Measurements from ENCODE around the gene SFXN3.

DNA sequence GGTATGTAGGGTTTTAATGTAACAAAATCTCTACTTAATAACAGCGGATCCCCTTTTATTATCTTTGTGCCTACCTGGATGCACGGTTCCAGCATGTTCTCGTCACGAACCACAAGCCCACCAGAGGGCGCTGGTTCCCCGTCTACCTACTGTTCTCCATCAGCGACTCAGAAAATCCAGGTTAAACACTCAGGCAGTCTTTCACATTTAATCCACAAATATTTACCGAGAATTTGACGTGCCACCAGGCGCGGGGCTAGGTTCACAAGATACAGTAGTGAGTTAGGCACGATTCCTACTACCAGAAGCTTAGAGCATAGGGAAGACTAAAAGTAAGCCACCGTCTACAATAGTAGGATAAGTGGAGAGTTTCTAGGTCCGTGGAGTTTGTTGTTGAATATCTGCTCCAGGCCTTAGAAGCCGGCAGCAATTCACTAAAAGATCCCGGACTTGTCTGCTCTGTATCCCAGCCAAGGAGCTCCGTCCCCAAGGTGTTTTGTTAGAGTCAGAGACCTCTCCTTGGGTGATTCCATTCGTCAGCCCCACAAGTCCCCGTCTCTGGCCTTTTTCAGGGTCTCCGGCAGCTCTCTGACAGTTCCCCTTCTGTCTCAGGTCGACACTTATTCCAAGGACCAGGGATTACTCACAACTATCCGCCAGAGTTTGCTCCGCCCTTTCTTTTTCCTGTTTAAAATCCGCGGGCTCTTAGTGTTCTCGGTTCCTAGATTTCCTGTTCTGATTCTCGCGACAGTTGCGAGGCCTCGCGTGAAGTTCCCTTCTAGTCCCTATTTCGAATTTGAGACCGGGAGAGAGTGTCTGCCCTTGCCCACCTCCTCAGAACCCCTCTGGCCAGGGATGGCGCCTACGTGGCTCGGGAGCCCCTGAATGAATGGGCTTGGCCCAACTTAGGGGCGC, 29.3 kb downstream of the SFXN3 start:
- no peak for TF ChIP-seq GATA2 (IDR thresholded peaks at IDR 0.05; ENCODE audit: low read depth, low read length)
- TF ChIP-seq GATA3 (IDR thresholded peaks at IDR 0.05; ENCODE audit: low read depth, low read length) = no peak

All from SH-SY5Y (cell line).